Uterus (tissue), 4 donors: Measurements from ENCODE around the gene ADCY2. TPM values are rescaled to one million over a fixed set of nuclear protein-coding genes. Genes with fewer than 3 reads are reported as not detected.

Source experiments
- DNase-seq, 2 donors: peaks; one replicate each; pipeline ENCODE4 v3.0.0-alpha.2; 2019 to 2020
- H3K27ac ChIP-seq, 2 donors: fragments of 200-600 bp; sonication (generic); 1 replicate in 1 of 2; 2 replicates in 1 of 2; pipeline ENCODE4 v1.5.1; 2016 to 2018
- H3K27me3 ChIP-seq, 2 donors: fragments of 200-600 bp; sonication (generic); one replicate each; pipeline ENCODE4 v1.5.1; 2018 to 2019; ENCODE audit warnings: control low read depth in 1 of 2
- H3K36me3 ChIP-seq, 2 donors: fragments of 200-600 bp; sonication (generic); one replicate each; pipeline ENCODE4 v1.5.1; 2019; ENCODE audit warnings: control low read depth in 1 of 2
- H3K4me1 ChIP-seq, 2 donors: fragments of 200-600 bp; sonication (generic); one replicate each; pipeline ENCODE4 v1.5.1; 2018 to 2019; ENCODE audit warnings: control low read depth in 1 of 2
- H3K4me3 ChIP-seq, 2 donors: fragments of 200-600 bp; sonication (generic); 1 replicate in 1 of 2; 2 replicates in 1 of 2; pipeline ENCODE4 v1.5.1; 2018 to 2019; ENCODE audit warnings: mild to moderate bottlenecking in 1 of 2
- H3K9me3 ChIP-seq, 2 donors: fragments of 200-600 bp; sonication (generic); one replicate each; pipeline ENCODE4 v1.5.1; 2019; ENCODE audit warnings: control low read depth in 1 of 2
- POLR2A ChIP-seq, 2 donors: fragments of 450-650 bp; IDR thresholded peaks; one replicate each; pipeline ENCODE4 v1.6.1; 2016; ENCODE audit warnings: antibody characterized with exemption in 2 of 2, mild to moderate bottlenecking in 1 of 2, moderate library complexity in 1 of 2
- intact Hi-C: fragments of 100-400 bp; cut with DNase I; formaldehyde crosslinking; loops from one replicate; pipeline ENCODE4 v1.15.1; 2023; ENCODE audit warnings: low total_unique reads
- total RNA-seq, 4 donors: library from RNA; depleted of rRNA in 3 of 4; stranded (reverse); fragments of >200 nt in 3 of 4; gene quantifications; one replicate each; pipeline versions ENCODE4 v1.1.0 to v1.2.4, GENCODE V29; 2014 to 2023
- TF ChIP-seq, protein P1 (sequence below), 4 experiments: fragments of 200-600 bp in 2 of 4; fragments of 450-650 bp in 2 of 4; sonication (generic) in 2 of 4; IDR thresholded peaks; one replicate each; pipeline ENCODE4 v1.5.1; 2016 to 2019; ENCODE audit warnings: antibody characterized with exemption in 4 of 4, mild to moderate bottlenecking in 2 of 4, moderate library complexity in 1 of 4
- donor health status: DM: yes; HTN: yes; CAD: no.

The ADCY2 gene
- total RNA-seq, 4 donors from 2014 or later: 3.8 to 25.3 (median 4.5) TPM

DNA sequence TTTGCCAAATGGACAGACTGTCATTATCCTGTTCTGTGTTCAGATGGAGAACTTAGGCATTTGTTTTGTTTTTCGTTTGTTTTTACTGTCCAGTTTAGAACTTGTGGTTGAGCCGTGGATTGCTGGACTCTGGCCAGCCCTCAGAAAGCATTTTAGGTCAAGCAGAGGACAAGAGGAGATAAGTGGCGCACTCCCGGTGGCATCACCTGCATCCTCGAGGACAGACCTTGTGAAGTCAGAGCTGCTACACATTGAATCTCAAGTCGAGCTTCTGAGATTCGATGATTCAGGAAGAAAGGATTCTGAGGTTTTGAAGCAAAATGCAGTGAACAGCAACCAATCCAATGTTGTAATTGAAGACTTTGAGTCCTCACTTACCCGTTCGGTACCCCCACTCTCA is 481.9 kb downstream of the ADCY2 start:
- Histone ChIP-seq H3K27me3 (no peaks in the 10 kb centered on the region), H3K9me3 (no peaks in the 10 kb centered on the region), H3K4me3 (no peak overlapping the region), H3K36me3 (no peaks in the 10 kb centered on the region), H3K27ac (no peak overlapping the region), H3K4me1 (no peaks in the 10 kb centered on the region)
- DNase-seq: no peak
- intact Hi-C loops: no loop called here
- TF ChIP-seq, protein P1, sequence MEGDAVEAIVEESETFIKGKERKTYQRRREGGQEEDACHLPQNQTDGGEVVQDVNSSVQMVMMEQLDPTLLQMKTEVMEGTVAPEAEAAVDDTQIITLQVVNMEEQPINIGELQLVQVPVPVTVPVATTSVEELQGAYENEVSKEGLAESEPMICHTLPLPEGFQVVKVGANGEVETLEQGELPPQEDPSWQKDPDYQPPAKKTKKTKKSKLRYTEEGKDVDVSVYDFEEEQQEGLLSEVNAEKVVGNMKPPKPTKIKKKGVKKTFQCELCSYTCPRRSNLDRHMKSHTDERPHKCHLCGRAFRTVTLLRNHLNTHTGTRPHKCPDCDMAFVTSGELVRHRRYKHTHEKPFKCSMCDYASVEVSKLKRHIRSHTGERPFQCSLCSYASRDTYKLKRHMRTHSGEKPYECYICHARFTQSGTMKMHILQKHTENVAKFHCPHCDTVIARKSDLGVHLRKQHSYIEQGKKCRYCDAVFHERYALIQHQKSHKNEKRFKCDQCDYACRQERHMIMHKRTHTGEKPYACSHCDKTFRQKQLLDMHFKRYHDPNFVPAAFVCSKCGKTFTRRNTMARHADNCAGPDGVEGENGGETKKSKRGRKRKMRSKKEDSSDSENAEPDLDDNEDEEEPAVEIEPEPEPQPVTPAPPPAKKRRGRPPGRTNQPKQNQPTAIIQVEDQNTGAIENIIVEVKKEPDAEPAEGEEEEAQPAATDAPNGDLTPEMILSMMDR (IDR thresholded peaks at IDR 0.05): no peak
- no peak for TF ChIP-seq POLR2A (IDR thresholded peaks at IDR 0.05)

DNA sequence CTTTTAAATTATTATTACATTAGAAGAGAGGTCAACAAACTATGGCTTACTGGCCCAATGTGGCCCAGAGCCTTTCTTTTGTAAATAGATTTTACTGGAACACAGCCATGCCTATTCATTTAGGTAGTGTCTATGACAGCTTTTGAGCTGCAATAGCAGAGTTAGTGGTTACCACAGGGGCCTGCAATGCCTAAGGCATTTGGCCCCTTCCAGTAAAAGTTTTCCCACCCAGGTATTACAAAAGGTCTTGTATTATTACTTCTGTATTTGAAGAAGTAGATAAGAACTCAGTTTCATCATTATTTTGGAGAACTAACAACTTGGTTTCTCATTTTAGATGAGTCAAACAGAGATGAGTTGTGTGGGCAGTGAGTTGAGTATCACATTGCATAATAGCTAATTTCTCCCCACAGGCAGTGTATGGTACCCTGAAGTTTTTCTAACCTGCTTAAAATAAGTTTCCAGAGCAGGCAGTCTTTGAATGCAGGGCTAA is 482.5 kb downstream of the ADCY2 start:
- no peaks in the 10 kb centered on the region for H3K27me3 ChIP-seq
- no peak overlapping the region for H3K27ac ChIP-seq
- H3K9me3 ChIP-seq: no peaks in the 10 kb centered on the region
- no peak overlapping the region for H3K4me3 ChIP-seq
- no peaks in the 10 kb centered on the region for H3K36me3 ChIP-seq
- intact Hi-C loops: no loop called here
- DNase-seq: no peak
- TF ChIP-seq, protein P1 (IDR thresholded peaks at IDR 0.05): no peak
- no peak for TF ChIP-seq POLR2A (IDR thresholded peaks at IDR 0.05)
- no peaks in the 10 kb centered on the region for H3K4me1 ChIP-seq
